ENCODE data around the gene AANAT.
A peak's percentile ranks its signal among the peaks of the same experiment; 100 is the strongest.

The AANAT gene

GRCh38 chr17:76467366-76467765 lies at the start of gene AANAT:
TSS of gene AANAT (plus strand) at chr17:76467603. CDS start at chr17:76468747, 1,144 bp downstream.
- DNase-seq, result no peak

GRCh38 chr17:76419576-76420260 lies 47.7 kb upstream of the AANAT start:
- DNase-seq, result peak in 1 of 2 experiments; percentile 19

GRCh38 chr17:76420356-76421043 lies 46.9 kb upstream of the AANAT start:
- no peak for DNase-seq

DNA sequence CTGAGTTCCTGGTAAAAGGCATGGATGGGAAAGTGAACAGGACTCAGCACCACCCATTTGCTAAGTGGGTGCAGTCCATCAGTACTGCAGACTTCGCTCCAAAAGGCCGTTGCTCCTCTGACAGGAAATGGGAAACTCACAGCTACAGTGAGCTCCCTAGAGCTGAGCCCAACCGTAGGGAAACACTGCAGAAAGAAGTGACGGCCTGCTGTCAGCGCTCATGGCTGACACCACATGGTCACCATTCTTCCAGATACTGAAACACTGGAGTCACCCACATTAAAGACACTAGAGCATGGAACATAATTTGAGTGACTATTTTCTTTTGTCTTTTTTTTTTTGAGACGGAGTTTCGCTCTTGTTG lies 46.4 kb upstream of the AANAT start:
- no peak for DNase-seq

- no peak for DNase-seq
Observed at GRCh38 chr17:76422406-76422805, 45.0 kb upstream of the AANAT start.

DNA sequence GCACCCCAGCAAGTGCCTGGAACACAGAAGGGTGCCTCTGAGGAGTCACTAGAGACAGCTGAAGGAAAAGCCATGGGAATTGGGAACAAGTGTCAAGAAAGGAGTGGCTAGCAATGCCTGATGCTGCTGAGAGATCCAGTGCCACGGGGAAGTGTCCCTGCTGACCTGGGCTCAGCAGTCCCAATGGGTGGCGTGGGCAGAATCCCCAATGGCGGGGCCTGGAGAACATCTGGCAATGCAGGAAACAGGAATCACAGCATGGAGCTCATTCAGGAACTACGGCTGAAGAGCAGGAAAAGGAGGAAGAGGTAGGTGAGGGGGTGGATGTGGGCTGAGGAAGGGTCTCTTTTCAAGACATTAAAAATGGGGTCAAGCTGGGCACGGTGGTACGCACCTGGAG lies 44.5 kb upstream of the AANAT start:
- DNase-seq, result no peak

GRCh38 chr17:76426853-76427252 lies 40.5 kb upstream of the AANAT start:
- no peak for DNase-seq

DNA sequence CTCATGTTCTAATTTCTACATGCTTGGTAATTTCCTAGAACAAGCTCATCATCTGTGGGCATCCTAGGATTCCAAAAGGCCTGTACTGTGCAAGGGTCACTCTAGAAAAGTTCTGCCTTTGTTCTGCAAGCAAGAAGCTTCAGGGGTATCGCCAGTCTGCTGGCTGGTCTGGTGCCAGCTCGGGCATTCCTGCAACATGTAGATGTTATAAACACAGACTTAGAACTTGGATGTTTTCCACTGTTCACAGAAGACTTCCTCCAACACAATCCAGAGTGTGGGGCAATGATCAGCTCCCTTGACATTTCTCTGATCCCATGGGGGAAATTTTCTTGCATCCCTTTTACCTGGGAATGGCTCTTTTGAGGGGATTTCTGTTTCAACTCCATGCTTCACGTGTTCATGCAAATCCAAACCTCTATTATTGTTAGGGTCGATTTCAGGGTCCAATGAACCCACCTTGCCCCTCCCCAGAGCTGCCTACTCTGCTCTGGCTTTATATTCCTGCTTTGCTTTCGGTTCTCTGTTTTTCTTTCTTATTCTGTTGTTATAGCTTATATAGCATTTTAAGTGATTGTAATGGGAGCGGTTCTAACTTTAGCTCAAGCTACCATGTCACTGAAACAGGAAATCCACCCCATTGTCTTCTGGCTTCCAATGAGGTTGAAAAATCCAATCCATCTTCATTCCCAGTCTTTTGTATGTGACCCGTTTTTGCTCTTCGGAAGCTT lies 39.7 kb upstream of the AANAT start:
- DNase-seq, result no peak

DNA sequence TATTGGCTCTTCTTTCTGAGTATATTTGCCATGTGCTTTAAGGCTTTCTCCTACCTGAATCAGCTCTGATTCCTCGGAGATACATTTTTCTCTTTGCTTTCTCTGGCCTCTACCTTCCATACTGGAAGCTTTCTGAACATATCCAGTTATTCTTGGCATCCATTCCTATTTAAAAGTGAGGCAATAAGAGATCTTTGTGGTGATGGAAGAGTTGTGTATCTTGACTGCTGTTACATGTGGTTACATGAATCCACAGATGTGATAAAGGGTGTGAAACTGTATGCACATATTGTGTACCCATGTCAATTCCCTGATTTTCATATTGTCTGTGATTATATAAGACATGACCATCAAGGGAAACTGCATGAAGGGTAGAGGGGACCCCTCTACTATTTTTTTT lies 38.9 kb upstream of the AANAT start:
- no peak for DNase-seq

GRCh38 chr17:76431509-76431908 lies 35.9 kb upstream of the AANAT start:
- DNase-seq, result no peak

DNA sequence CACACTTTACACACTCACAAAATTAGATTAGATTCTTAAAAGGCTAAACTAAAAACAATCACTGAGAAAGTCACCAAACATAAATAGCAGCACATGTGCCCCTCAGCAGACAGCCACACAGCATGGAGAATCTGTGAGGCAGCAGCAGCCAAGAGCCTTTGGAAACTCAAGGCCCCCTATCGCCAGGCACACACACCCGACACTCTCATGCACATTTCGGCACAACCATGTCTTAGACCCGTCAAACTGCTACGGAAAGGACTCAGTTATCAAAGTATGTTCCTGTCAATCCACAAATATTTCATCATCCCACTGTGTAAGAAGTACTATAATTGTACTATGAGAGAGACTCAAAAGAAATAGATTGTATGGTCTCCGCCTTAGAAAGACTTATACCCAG lies 35.4 kb upstream of the AANAT start:
- DNase-seq, result no peak

GRCh38 chr17:76432712-76433336 lies 34.6 kb upstream of the AANAT start:
- peak in 1 of 2 experiments; percentile 18 for DNase-seq

- no peak for DNase-seq
Observed at GRCh38 chr17:76433693-76434092, 33.7 kb upstream of the AANAT start.

GRCh38 chr17:76434870-76435269 lies 32.5 kb upstream of the AANAT start:
- DNase-seq, result no peak

- no peak for DNase-seq
Observed at GRCh38 chr17:76435751-76436150, 31.7 kb upstream of the AANAT start.

- no peak for DNase-seq
Observed at GRCh38 chr17:76437467-76438402, 29.7 kb upstream of the AANAT start.

GRCh38 chr17:76438906-76439305 lies 28.5 kb upstream of the AANAT start:
- no peak for DNase-seq

DNA sequence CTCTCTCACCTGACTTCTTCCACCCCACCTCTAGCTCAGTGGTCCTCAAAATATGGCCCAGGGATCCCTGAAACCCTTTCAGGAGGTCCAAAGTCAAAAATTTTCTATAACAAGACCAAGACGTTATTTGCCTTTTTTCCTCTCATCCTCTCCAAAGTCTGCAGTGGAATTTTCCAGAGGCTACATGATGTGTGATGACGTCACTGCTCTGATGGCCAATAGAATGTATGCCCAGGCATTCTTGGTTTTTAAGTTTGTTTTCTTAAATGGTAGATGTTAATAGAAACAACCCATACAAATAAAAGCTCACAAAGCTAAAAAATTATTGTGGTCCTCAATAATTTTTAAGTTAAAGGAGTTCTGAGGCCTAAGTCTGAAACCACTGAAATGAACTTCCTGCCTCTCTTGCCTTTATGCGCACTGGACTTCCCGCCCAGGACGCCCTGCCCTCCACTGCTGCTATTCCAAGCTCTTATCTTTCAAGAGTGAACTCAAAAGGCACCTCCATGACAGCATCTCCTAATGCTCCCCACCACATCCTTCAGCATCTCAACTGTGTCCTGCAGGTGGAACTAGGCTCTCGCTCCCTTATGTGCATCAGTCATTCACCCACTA lies 28.0 kb upstream of the AANAT start:
- no peak for DNase-seq

- DNase-seq, result no peak
Observed at GRCh38 chr17:76440751-76441362, 26.5 kb upstream of the AANAT start.

GRCh38 chr17:76441686-76442340 lies 25.6 kb upstream of the AANAT start:
- DNase-seq, result no peak

All from SW 1271 (cell line).